ENCODE measurements around the gene RNF130.
A peak's percentile ranks its signal among the peaks of the same experiment; 100 is the strongest.

RNF130 gene

DNA sequence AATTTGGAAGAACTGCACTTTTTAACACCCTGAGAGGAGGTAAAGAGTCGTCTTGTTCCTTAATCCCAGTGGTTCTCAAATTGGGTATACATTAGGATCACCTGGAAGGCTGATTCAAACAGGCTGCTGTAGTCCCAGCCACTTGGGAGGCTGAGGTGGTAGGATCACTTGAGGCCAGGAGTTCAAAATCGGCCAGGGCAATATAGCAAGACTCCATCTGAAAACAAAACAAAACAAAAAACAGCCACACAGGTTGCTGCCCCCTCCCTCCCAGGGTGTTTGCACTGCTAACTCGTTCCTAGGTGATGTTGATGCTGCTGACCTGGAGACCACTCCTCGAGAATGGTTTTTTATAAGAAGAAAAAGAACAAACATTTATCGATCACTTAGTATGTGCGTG is 162.3 kb downstream of the RNF130 start:
- TF ChIP-seq, protein P1, sequence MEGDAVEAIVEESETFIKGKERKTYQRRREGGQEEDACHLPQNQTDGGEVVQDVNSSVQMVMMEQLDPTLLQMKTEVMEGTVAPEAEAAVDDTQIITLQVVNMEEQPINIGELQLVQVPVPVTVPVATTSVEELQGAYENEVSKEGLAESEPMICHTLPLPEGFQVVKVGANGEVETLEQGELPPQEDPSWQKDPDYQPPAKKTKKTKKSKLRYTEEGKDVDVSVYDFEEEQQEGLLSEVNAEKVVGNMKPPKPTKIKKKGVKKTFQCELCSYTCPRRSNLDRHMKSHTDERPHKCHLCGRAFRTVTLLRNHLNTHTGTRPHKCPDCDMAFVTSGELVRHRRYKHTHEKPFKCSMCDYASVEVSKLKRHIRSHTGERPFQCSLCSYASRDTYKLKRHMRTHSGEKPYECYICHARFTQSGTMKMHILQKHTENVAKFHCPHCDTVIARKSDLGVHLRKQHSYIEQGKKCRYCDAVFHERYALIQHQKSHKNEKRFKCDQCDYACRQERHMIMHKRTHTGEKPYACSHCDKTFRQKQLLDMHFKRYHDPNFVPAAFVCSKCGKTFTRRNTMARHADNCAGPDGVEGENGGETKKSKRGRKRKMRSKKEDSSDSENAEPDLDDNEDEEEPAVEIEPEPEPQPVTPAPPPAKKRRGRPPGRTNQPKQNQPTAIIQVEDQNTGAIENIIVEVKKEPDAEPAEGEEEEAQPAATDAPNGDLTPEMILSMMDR (IDR thresholded peaks at IDR 0.05; ENCODE audit: low read depth, low read length) = no peak
- no peak overlapping the region for H3K4me3 ChIP-seq (ENCODE audit: low read depth, low read length)

DNA sequence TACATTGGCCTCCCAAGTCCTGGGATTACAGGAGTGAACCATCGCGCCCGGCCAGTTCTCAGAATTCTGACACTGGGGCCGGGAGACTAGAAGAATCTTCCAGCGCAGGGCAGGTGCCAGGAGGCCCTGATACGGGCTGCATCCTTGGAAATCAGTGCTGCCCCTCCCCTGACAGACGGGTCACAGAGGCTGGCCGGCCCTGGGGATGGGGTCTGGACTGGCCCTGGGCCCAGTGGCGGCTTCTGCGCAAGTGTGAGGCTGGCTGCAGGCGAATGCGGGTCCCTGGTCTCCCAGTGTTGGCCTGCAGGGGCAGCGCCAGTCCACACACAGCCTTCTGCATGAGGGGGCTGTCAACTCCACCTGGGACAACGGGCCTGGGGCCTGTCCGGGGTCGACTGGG is 163.0 kb downstream of the RNF130 start:
- TF ChIP-seq, protein P1 (IDR thresholded peaks at IDR 0.05; ENCODE audit: low read depth, low read length) = no peak
- H3K4me3 ChIP-seq (ENCODE audit: low read depth, low read length) = no peak overlapping the region

DNA sequence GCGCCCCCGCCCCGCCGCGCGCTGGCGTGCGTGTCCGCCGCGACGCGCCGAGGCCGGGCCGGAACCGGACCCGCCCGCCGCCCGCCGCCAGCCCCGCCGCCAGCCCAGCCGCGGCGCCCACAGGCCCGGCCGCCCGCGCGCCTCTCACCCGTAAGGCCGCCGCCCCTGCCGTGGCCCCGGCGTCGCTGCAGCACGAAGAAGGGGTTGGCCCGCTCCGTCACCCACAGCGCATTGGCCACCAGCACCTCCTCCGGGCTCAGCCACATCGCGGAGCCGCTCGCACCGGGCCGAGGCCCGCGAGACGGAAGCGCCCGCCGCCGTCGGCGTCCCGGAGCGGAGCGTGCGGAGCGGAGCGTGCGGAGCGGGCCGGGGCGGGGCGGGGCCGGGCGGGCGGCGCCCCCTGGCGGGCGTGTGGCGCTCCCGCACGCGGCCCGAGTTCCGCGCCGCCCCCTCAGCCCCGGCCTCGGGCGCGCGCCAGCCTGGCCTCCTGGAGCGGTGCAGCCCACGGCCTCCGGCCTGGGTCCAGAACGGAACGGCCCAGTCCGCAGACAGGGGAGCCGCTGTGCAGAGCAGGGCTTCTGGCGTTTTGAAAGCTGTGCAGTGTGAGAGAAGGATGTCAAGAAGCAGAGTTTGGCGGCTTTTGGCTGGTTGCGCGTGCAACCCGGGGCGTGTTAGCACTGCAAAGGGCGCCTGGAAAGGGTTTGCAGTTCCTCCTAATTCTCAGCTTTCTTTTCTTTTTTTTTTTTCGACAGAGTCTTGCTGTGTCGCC is 163.8 kb downstream of the RNF130 start, which contains the start of gene TBC1D9B:
TSS of gene TBC1D9B (minus strand) at position 342 of the 769 bp plus-strand sequence. CDS start at position 266, 76 bp downstream.
- TF ChIP-seq, protein P1 (IDR thresholded peaks at IDR 0.05; ENCODE audit: low read depth, low read length) = no peak
- H3K4me3 ChIP-seq (ENCODE audit: low read depth, low read length) = peak within 1 kb of the TSS; percentile 75

DNA sequence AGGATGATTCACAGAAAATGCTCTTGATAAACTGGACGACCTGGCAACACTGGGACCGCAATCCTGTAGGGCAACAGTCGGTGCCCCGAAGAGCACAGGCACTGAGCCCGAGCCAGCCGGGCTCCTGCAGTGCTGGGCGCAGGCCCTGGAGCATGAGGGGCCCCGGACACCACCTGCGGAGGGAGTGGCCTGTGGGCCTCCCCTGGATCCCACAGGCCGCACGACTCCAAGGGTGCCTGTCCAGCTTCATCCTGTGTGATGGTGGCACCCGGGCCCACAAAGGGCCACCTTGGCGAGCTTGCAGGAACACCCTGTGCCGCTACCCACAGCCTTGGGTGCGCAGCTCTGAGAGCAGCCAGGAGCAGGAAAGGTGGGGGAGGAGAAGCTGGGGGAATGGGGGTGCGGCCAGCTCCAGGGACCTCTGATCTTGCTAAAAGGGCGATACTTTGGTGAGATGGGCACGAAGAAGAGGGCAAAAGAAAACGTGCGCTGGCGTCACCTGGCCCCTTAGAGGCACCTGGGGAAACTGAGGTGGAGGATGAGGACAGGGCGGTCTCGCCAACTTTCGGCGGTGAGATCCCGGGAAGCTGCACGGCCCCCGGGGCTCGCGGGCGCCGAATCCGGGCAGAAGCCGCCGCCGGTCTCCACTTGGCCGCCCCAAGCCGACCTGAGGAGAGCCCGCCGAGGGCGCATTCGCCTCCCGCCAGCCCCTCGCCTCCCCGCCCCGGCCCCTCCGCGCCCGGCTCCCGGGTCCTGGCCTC is 164.6 kb downstream of the RNF130 start:
- TF ChIP-seq, protein P1 (IDR thresholded peaks at IDR 0.05; ENCODE audit: low read depth, low read length) = no peak
- H3K4me3 ChIP-seq (ENCODE audit: low read depth, low read length) = peak overlapping the region; percentile 75

- TF ChIP-seq, protein P1 (IDR thresholded peaks at IDR 0.05; ENCODE audit: low read depth, low read length) = no peak
- peak overlapping the region; percentile 75 for H3K4me3 ChIP-seq (ENCODE audit: low read depth, low read length)
Observed at GRCh38 chr5:179906294-179906794, 165.2 kb downstream of the RNF130 start.

DNA sequence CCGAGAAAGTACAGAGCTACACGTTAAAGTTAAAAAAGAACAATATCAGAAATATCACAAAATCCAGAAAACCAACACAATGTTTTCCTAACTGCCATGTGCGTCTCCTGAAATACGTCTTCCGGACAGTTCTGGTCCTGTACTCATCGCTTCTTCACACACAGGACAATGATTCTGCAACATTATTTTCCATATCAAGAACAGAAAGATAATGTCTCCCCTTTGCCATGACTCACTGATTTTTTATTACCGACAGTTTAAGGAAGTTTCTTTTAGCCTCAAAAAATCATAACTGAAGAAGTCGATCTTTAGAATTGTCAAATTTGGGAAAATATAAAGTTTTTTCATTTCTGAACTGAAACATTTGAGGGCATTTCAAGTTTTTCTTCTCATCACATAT is 166.4 kb downstream of the RNF130 start:
- TF ChIP-seq, protein P1 (IDR thresholded peaks at IDR 0.05; ENCODE audit: low read depth, low read length) = no peak
- no peak overlapping the region for H3K4me3 ChIP-seq (ENCODE audit: low read depth, low read length)
